BLaER1 treated with 17β-estradiol and CSF1 and Interleukin-3, amounts not matched to agents 10 nM and 100 nM (cell line): ENCODE data around the gene OR52K2.

ENCODE experiments used
- H3K27ac ChIP-seq, 11 experiments: shearing (Covaris generic); formaldehyde crosslinking; 2 replicates each; pipeline ENCODE4 v1.8.1; 2022
- H3K27me3 ChIP-seq, 11 experiments: shearing (Covaris generic); formaldehyde crosslinking; 2 replicates each; pipeline ENCODE4 v1.8.1; 2022
- H3K36me3 ChIP-seq, 11 experiments: shearing (Covaris generic); formaldehyde crosslinking; 2 replicates each; pipeline ENCODE4 v1.8.1; 2022
- H3K4me1 ChIP-seq, 10 experiments: shearing (Covaris generic); formaldehyde crosslinking; 2 replicates each; pipeline ENCODE4 v1.8.1; 2022
- H3K4me2 ChIP-seq, 11 experiments: shearing (Covaris generic); formaldehyde crosslinking; 2 replicates each; pipeline ENCODE4 v1.8.1; 2022
- H3K4me3 ChIP-seq, 10 experiments: shearing (Covaris generic); formaldehyde crosslinking; 2 replicates each; pipeline ENCODE4 v1.8.1; 2022
- H3K9ac ChIP-seq, 11 experiments: shearing (Covaris generic); formaldehyde crosslinking; 2 replicates each; pipeline ENCODE4 v1.8.1; 2022
- H3K9me3 ChIP-seq, 11 experiments: shearing (Covaris generic); formaldehyde crosslinking; replicated peaks in 1 of 11; 2 replicates each; pipeline ENCODE4 v1.8.1; 2022
- H4K20me1 ChIP-seq, 11 experiments: shearing (Covaris generic); formaldehyde crosslinking; 2 replicates each; pipeline ENCODE4 v1.8.1; 2022
- Cebpa-rat ChIP-seq, 11 experiments: shearing (Covaris generic); IDR thresholded peaks; 2 replicates each; pipeline ENCODE4 v1.8.1; 2022

The OR52K2 gene

DNA sequence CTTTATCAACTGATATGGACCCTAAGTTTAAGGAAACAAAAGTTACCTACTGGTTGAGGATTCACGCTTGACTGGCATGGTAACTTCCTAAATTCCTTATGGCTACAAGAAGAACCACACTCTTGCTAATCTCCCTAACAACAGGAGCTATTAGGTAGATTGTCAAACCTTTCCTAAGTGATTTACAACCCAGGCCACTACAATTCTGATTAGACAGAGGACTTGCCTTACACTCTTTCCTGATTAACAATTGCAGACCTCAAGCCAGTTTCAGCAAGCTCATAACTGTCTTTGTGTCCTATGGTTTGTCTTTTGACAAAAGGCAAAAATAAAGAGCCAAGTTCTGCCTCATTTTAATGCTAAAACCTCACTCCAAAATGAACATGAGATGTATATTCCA is 16.3 kb downstream of the OR52K2 start:
- Histone ChIP-seq H3K9me3 (peaks cover 19 to 50% (median 30%) of the 10 kb centered on the region in 11 experiments), H3K4me3 (no peak overlapping the region), H3K27me3 (no peaks in the 10 kb centered on the region), H4K20me1 (no peaks in the 10 kb centered on the region), H3K27ac (no peak overlapping the region), H3K4me1 (peaks cover 0 to 23% (median 12%) of the 10 kb centered on the region in 10 experiments; a peak in 11 of 20 replicates), H3K4me2 (peak overlapping the region in 3 of 11 experiments; percentile 10 to 13 (median 10); a peak in 1 of 22 replicates), H3K36me3 (peaks cover 0 to 15% (median 0%) of the 10 kb centered on the region in 11 experiments; a peak in 1 of 22 replicates), H3K9ac (no peak overlapping the region)
- no peak for TF ChIP-seq Cebpa-rat (IDR thresholded peaks at IDR 0.05)

DNA sequence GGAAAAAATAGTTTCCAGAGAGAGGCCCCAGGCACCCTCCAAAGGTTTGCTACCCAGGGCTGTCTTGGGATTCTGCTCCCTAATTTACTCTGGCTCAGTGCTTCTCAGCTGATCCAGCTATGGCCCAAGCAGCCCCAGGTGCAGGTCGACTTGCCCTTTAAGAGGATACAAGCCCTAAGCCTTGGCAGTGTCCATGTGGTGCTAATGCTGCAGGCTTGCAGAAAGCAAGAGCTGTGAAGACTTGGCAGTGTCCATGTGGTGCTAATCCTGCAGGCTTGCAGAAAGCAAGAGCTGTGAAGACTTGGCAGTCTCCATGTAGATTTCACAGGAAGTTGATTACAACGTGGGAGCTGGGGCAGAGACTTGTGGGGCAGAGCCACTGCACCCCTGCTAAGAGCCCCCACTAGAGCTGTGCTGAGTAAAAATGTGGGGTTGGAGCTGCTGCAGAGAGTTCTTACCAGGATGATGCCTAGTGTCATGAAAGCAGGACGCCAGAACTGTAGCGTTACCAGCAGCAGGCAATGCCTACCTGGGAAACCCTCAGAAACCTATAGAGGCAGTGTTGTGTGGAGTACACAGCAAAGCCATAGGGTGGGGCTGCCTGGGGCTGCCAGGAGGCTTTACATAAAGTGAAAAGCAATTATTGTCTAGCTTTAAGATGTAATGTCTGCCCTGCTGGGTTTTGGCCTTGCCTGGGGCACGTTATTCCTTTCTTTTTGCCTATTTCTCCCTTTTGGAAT is 17.2 kb downstream of the OR52K2 start:
- H3K4me1 ChIP-seq: peaks cover 0 to 22% (median 12%) of the 10 kb centered on the region in 10 experiments; a peak in 11 of 20 replicates
- no peak for TF ChIP-seq Cebpa-rat (IDR thresholded peaks at IDR 0.05)
- H3K9me3 ChIP-seq: peaks cover 19 to 50% (median 30%) of the 10 kb centered on the region in 11 experiments
- no peaks in the 10 kb centered on the region for H3K27me3 ChIP-seq
- no peak overlapping the region for H3K9ac ChIP-seq
- peaks cover 0 to 15% (median 0%) of the 10 kb centered on the region in 11 experiments; a peak in 1 of 22 replicates for H3K36me3 ChIP-seq
- no peak overlapping the region for H3K4me2 ChIP-seq
- H3K4me3 ChIP-seq: no peak overlapping the region
- H4K20me1 ChIP-seq: no peaks in the 10 kb centered on the region
- no peak overlapping the region for H3K27ac ChIP-seq

DNA sequence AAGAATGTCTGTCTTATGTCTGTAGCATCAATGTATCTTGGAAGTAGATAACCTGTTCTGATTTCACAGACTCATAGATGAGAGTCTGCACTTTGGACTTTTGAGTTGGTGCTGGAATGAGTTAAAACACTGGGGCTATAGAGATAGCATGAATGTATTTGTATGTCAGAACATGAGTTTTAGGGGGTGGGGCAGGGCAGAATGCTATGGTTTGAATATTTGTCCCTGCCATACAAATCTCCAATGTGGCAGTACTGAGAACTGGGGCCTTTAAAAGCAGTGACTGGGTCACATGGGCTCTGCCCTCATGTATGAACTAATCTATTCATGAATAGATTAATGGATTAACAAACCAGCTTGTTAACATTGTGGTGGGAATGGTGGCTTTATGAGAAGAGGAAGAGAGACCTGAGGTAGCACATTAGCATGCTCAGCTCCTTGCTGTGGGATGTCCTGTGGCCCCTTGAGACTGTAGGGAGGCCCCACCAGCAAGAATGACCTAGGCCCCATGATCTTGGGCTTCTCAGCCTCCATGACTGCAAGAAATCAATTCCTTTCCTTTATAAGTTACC is 17.9 kb downstream of the OR52K2 start:
- Histone ChIP-seq H3K4me3 (no peak overlapping the region), H3K4me2 (peak overlapping the region in 1 of 11 experiments; percentile 23; a peak in 1 of 22 replicates), H3K36me3 (peaks cover 0 to 15% (median 0%) of the 10 kb centered on the region in 11 experiments; a peak in 1 of 22 replicates), H3K4me1 (peaks cover 0 to 22% (median 12%) of the 10 kb centered on the region in 10 experiments; a peak in 11 of 20 replicates), H4K20me1 (no peaks in the 10 kb centered on the region), H3K27ac (no peak overlapping the region), H3K9ac (no peak overlapping the region), H3K9me3 (peaks cover 19 to 48% (median 30%) of the 10 kb centered on the region in 11 experiments), H3K27me3 (no peaks in the 10 kb centered on the region)
- no peak for TF ChIP-seq Cebpa-rat (IDR thresholded peaks at IDR 0.05)

DNA sequence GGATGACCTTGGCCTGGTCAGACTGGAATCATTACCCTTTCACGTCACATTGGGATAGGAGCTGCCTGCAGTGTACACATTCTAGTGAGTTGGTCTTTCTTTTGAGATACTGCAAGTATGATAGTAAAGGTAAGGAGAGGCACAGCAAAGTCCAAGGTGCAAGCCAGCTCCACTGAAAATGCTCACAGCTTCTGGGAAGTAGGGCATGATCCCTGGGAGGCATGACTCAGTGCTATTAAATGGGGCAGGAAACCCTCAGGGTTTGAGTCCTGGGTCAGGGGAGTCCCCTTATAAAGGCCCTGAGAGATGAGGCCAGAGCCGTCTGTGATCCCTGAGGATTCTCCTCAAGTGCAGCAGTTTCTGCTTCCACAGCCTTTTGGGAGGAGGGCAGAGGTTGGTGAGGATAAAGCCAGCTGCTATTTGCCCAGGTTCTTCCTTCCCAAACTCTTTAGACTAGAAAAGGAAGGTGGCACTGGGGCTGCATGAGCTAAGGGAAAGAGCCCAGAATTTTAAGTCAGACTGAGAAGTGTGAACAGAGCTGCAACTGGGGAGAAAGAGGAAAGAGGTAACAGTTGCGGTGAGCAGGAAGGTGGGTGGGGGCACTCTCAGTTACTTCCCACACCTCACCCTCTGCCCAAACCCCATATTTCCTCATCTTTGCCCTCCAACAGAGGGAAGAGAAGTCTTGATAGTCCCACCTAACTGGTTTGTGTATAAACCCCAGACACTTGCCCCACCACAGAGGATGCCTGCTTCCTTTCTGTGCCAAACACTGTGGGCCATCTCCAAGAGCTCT is 18.9 kb downstream of the OR52K2 start:
- H4K20me1 ChIP-seq: no peaks in the 10 kb centered on the region
- no peaks in the 10 kb centered on the region for H3K27me3 ChIP-seq
- H3K9ac ChIP-seq: no peak overlapping the region
- TF ChIP-seq Cebpa-rat (IDR thresholded peaks at IDR 0.05): no peak
- no peak overlapping the region for H3K27ac ChIP-seq
- H3K9me3 ChIP-seq: peaks cover 19 to 37% (median 29%) of the 10 kb centered on the region in 11 experiments
- H3K4me3 ChIP-seq: no peak overlapping the region
- H3K4me1 ChIP-seq: peaks cover 0 to 22% (median 12%) of the 10 kb centered on the region in 10 experiments; a peak in 11 of 20 replicates
- peak overlapping the region in 8 of 11 experiments; percentile 17 to 72 (median 56); a peak in 13 of 22 replicates for H3K4me2 ChIP-seq
- peaks cover 0 to 15% (median 0%) of the 10 kb centered on the region in 11 experiments; a peak in 1 of 22 replicates for H3K36me3 ChIP-seq

DNA sequence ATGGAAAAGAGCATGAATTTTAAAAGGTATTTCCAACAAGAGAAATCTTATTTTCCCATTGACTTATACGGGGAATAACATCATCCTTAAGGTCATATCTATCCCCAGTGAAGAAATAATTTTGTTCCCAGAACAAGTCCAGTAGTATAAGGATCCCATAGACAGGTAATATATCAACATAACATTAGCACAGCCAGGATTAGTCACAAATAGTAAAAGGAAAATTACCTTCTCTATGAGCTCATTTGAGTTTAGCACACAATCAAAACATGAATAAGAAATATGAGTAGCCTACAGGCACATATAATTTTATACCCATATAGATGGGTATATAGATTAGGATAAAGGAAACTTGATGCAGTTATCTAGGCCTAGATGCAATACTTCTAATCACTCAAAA is 30.5 kb downstream of the OR52K2 start:
- H3K4me2 ChIP-seq: no peak overlapping the region
- H3K9ac ChIP-seq: no peak overlapping the region
- no peaks in the 10 kb centered on the region; a peak in 1 of 22 replicates for H3K36me3 ChIP-seq
- no peaks in the 10 kb centered on the region for H4K20me1 ChIP-seq
- no peaks in the 10 kb centered on the region for H3K27me3 ChIP-seq
- peaks cover 0 to 32% (median 0%) of the 10 kb centered on the region in 10 experiments; a peak in 8 of 20 replicates for H3K4me1 ChIP-seq
- no peak overlapping the region for H3K4me3 ChIP-seq
- TF ChIP-seq Cebpa-rat (IDR thresholded peaks at IDR 0.05): no peak
- no peak overlapping the region for H3K27ac ChIP-seq
- no peaks in the 10 kb centered on the region; a peak in 2 of 22 replicates for H3K9me3 ChIP-seq

DNA sequence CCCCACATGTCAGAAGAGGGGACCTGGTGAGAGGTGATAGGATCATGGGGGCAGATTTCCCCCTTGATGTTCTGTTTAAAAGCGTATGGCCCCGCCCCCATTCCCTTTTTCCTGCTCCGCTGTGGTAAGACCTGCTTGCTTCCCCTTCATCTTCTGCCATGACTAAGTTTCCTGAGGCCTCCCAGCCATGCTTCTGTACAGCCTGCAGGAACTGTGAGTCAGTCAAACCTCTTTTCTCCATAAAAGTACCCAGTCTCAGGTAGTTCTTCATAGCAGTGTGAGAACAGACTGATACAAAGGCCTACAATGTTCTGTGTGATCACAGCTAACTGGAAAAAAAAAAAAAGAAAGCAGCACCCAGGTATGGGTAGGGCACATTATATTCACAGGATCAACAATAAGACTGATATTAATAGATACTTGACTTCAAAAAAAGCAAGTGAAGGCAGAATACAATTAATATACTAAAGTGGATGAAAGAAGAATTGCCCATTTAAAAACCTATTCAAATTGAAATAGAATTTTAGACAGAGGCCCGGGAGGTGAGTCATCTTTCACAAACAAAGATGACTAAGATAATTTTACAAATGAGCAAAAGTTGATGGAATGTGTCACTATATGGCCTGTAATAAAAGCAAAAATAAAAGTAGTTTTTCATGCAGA is 31.6 kb downstream of the OR52K2 start:
- no peaks in the 10 kb centered on the region for H3K9me3 ChIP-seq
- peak overlapping the region in 4 of 11 experiments; percentile 27 to 60 (median 36); a peak in 8 of 22 replicates for H3K4me2 ChIP-seq
- H3K36me3 ChIP-seq: no peaks in the 10 kb centered on the region
- H3K4me3 ChIP-seq: no peak overlapping the region
- no peak for TF ChIP-seq Cebpa-rat (IDR thresholded peaks at IDR 0.05)
- H4K20me1 ChIP-seq: no peaks in the 10 kb centered on the region
- no peaks in the 10 kb centered on the region for H3K27me3 ChIP-seq
- peaks cover 0 to 32% (median 0%) of the 10 kb centered on the region in 10 experiments; a peak in 8 of 20 replicates for H3K4me1 ChIP-seq
- H3K27ac ChIP-seq: no peak overlapping the region
- no peak overlapping the region for H3K9ac ChIP-seq

DNA sequence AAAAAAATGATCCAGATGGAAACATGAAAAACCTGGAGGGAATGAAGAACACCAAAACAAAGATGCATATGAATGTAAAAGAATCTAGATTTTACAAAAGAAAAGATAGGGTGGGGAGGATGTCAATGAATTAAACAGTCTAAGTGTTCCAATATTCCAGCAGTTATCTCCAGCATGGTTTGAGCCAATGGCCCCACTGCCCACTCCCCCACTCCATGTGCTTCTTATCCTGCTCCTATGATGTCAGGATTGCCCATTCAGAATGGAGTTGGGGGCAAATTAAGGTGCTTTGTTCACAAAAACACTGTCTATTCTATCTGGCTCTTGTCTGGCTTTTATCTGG is 32.1 kb downstream of the OR52K2 start:
- no peak overlapping the region for H3K4me3 ChIP-seq
- no peaks in the 10 kb centered on the region for H3K27me3 ChIP-seq
- no peaks in the 10 kb centered on the region for H4K20me1 ChIP-seq
- H3K4me1 ChIP-seq: peaks cover 0 to 32% (median 0%) of the 10 kb centered on the region in 10 experiments; a peak in 8 of 20 replicates
- H3K4me2 ChIP-seq: peak overlapping the region in 4 of 11 experiments; percentile 11 to 30 (median 24); a peak in 5 of 22 replicates
- TF ChIP-seq Cebpa-rat (IDR thresholded peaks at IDR 0.05): no peak
- H3K9ac ChIP-seq: no peak overlapping the region
- no peak overlapping the region for H3K27ac ChIP-seq
- H3K9me3 ChIP-seq: no peaks in the 10 kb centered on the region
- H3K36me3 ChIP-seq: no peaks in the 10 kb centered on the region

DNA sequence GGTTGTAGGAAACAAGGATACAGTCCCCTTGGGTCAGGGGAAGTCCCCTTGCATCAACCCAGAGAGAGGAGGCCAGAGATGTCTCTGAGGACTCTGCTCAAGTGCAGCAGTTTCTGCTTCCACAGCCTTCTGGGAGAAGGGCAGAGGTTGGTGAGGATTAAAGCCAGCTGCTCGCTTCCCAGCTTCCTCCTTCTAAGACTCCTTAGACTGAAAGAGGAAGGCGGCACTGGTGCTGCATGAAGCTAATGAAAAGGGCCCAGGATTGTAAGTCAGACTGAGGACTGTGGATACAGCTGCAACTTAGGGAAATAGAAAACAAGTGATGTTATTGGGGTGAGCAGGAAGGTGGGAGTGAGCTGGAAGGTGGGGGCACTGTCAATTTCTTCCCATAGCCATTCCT is 33.4 kb downstream of the OR52K2 start, which contains the start of gene OR52K1:
Gene OR52K1 (plus strand): TSS at position 202 of the 400 bp plus-strand sequence. CDS start 6,255 bp downstream, outside the sequence.
- TF ChIP-seq Cebpa-rat (IDR thresholded peaks at IDR 0.05): no peak
- Histone ChIP-seq H4K20me1 (no peaks in the 10 kb centered on the region), H3K36me3 (no peaks in the 10 kb centered on the region), H3K4me1 (peaks cover 0 to 32% (median 0%) of the 10 kb centered on the region in 10 experiments; a peak in 8 of 20 replicates), H3K4me3 (no peak within 1 kb of the TSS), H3K27me3 (no peaks in the 10 kb centered on the region), H3K9me3 (no peaks in the 10 kb centered on the region), H3K9ac (no peak within 1 kb of the TSS), H3K27ac (no peak within 1 kb of the TSS), H3K4me2 (peak within 1 kb of the TSS in 4 of 11 experiments; percentile 27 to 35 (median 29); a peak in 5 of 22 replicates)
